Naive B cell (primary cell): ENCODE data around the gene JAM3. TPM values are rescaled to one million over a fixed set of nuclear protein-coding genes. Genes with fewer than 3 reads are reported as not detected.

ENCODE experiments used
- ATAC-seq, 2 donors: fragments of 150-1000 bp; cut with Tn5 transposase; 2 replicates each; pipeline ENCODE4 v1.10.0; 2021; ENCODE audit warnings: low read depth in 2 of 2, mild to moderate bottlenecking in 2 of 2, moderate library complexity in 2 of 2
- DNase-seq: peaks from one replicate; pipeline ENCODE4 v3.0.0; 2022
- H3K27ac Mint-ChIP-seq, 6 donors: one replicate each; pipeline ENCODE4 v1.8.0; 2020 to 2022; ENCODE audit warnings: mild to moderate bottlenecking in 6 of 6, mixed read lengths in 6 of 6, moderate library complexity in 5 of 6, inconsistent platforms in 2 of 6
- H3K27me3 Mint-ChIP-seq, 3 donors: one replicate each; pipeline ENCODE4 v1.8.0; 2021 to 2022; ENCODE audit warnings: mixed read lengths in 3 of 3, mild to moderate bottlenecking in 1 of 3
- H3K36me3 Mint-ChIP-seq, 2 donors: one replicate each; pipeline ENCODE4 v1.8.0; 2020 to 2022; ENCODE audit warnings: mixed read lengths in 2 of 2, inconsistent platforms in 1 of 2, mild to moderate bottlenecking in 1 of 2
- H3K4me1 Mint-ChIP-seq, 3 donors: one replicate each; pipeline ENCODE4 v1.8.0; 2020 to 2022; ENCODE audit warnings: mixed read lengths in 3 of 3, inconsistent platforms in 1 of 3, mild to moderate bottlenecking in 1 of 3, moderate library complexity in 1 of 3
- H3K4me3 Mint-ChIP-seq, 8 donors: one replicate each; pipeline ENCODE4 v1.8.0; 2020 to 2022; ENCODE audit warnings: mild to moderate bottlenecking in 8 of 8, mixed read lengths in 8 of 8, moderate library complexity in 8 of 8, inconsistent platforms in 2 of 8
- H3K9me3 Mint-ChIP-seq, 7 donors: one replicate each; pipeline ENCODE4 v1.8.0; 2020 to 2022; ENCODE audit warnings: mixed read lengths in 7 of 7, mild to moderate bottlenecking in 5 of 7, inconsistent platforms in 2 of 7, moderate library complexity in 1 of 7
- polyA plus RNA-seq, 6 donors: library from polyadenylated mRNA; unstranded; fragments of 300-500 nt; fragmentation: Illumina TruSeq; gene quantifications; one replicate each; pipeline ENCODE4 v1.2.3, GENCODE V29; 2021; ENCODE audit warnings: low read depth in 6 of 6

JAM3 gene
- polyA plus RNA-seq, 6 donors from 2014 or later: 5.3 to 10.6 (median 6.5) TPM

DNA sequence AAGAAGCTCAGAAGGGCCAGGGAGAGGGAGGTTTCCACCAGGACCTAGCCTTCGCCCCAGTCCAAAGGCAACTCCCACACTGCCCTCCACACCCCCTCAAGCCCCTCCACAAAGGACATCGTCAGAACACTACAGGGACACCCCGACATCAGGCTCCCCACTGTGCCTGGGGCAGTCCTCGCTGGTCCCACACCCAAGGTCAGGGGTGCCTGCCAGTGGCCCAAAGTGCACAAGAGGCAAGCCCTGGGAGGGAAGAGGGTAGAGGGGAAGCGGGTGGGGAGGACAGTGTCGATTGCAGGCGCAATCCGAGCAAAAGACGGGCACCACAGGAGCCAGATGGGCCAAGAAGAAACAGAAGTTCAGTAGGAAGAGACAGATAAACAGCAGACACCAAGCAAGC lies 35.6 kb upstream of the JAM3 start:
- Mint-ChIP-seq H3K9me3 (no peaks in the 10 kb centered on the region), H3K4me3 (peak overlapping the region in 4 of 8 donors; percentile 22 to 71 (median 38)), H3K27me3 (peaks cover 18 to 71% (median 59%) of the 10 kb centered on the region in 3 donors), H3K27ac (no peak overlapping the region), H3K4me1 (peaks cover 9 to 26% (median 21%) of the 10 kb centered on the region in 3 donors), H3K36me3 (no peaks in the 10 kb centered on the region)
- ATAC-seq (no peak), DNase-seq (no peak)

DNA sequence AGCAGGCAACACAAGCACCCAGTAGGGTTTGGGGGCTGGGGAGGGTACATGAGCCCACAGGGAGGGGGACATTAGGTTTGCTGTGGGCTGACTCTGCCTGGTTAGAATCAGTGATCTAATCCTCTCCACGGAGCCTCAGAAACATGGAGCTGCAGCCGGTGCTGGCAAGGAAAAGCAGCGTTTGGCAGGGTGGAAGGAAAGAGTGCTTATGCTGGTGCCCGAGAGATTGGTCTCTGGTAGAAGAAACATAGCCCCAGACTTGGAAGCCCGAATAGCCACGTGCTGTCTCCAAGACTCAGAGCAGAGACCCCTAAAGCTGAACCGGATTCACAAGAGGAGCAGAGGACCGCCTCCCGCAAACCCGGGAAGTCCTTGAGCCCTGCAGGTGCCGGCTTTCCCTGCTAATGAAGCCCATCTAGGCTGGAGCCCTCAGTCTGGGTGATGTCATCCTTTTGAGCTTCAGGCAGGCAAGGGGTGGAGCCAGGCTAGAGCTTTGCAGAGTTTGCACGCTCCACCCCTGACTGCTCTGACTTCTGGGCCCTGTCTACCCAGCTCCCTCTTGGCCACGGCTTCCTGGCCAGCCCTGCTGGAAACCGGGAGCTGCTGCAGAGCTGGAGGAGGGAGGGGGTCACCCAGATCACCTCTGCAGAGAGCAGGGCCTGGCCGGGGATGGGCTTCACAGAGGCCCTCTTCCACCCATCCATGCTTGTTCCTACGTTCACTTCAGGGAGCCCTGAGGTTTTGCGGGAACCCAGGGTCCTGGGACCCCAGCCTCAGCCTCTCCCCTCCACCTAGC lies 35.0 kb upstream of the JAM3 start:
- ATAC-seq: peak; percentile 33 to 58
- Mint-ChIP-seq H3K27me3 (peaks cover 18 to 65% (median 53%) of the 10 kb centered on the region in 3 donors), H3K4me1 (peaks cover 9 to 26% (median 21%) of the 10 kb centered on the region in 3 donors)

DNA sequence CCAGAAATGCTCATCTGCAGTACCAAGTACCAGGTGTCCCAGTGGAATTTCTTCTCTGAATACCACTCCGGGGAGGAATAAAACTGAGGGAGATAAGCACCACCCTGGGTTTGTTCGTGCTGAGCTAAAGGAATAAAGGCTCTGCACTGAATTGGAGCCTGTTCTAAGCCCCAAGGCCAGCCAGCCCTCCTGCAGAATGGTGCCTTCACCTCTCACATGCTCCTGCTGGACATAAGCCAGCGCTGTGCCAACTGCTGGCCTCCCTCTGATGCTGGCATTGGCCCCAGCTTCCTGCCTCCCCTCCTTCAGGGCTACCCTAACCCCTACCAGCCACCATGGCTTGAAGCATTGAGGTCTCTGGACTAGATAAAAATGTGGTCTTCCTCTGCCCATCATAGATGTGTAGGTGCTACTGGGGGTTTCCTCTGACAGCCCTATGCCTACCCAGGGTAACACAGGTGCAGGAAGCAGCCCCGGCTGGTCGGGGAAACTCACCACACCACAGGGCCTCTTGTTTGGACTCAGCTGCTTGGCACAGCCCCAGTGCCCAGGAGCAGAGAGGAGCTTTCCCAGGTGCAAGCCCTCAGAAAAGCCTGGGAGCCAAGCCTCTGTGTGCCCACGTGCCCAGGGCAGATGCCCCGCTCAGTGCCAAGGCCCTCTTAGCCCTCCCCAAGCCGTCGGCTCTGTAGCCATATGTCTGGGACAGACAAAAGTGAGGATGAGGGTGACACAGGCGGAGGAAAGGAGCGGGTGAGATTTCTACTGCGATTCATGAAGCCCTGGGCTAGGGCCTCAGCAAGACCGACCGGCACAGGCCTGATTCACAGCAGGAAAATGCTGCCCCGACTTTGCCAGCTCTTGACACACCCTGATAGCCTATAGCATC lies 34.1 kb upstream of the JAM3 start:
- ATAC-seq (no peak), DNase-seq (no peak)
- Mint-ChIP-seq H3K27me3 (peaks cover 18 to 57% (median 44%) of the 10 kb centered on the region in 3 donors), H3K27ac (peak overlapping the region in 1 of 6 donors; percentile 75), H3K4me3 (peak overlapping the region in 6 of 8 donors; percentile 30 to 96 (median 92)), H3K36me3 (no peaks in the 10 kb centered on the region), H3K4me1 (peaks cover 9 to 26% (median 21%) of the 10 kb centered on the region in 3 donors), H3K9me3 (no peaks in the 10 kb centered on the region)

More for the DNA sequence above, 35.0 kb upstream of the JAM3 start:
- Mint-ChIP-seq H3K9me3 (no peaks in the 10 kb centered on the region), H3K4me3 (peak overlapping the region in 3 of 8 donors; percentile 22 to 71 (median 55)), H3K27ac (peak overlapping the region in 1 of 6 donors; percentile 54), H3K36me3 (no peaks in the 10 kb centered on the region)
- DNase-seq: no peak

DNA sequence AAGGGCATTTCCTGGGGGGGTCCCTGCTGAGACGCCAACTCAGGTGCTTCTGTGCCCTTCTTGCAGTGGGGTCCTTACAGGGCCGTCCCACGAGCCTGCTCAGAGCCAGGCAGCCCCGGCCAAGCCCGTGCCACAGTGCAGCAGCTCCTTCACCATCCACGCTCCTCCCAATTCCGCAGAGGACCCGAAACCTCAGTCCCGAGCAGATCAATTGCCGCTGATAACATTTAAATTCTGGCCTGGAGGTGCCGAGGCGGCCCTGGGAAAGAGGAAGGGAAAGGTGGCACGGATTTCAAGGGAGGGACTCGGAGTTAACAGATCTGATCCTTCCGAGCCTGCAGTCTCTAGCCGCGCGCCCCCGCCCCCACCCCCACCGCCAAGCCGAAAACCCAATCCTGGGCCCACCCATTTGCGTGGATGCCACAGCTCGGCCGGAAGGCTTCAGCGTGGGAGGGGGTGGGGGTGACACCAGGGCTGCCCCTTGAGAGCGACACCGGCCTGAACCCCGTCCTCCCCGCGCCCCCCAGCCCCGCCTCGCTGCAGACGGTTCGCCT lies 32.3 kb upstream of the JAM3 start:
- H3K36me3 Mint-ChIP-seq: no peaks in the 10 kb centered on the region
- no peak for DNase-seq
- peak overlapping the region in 3 of 6 donors; percentile 32 to 82 (median 76) for H3K27ac Mint-ChIP-seq

DNA sequence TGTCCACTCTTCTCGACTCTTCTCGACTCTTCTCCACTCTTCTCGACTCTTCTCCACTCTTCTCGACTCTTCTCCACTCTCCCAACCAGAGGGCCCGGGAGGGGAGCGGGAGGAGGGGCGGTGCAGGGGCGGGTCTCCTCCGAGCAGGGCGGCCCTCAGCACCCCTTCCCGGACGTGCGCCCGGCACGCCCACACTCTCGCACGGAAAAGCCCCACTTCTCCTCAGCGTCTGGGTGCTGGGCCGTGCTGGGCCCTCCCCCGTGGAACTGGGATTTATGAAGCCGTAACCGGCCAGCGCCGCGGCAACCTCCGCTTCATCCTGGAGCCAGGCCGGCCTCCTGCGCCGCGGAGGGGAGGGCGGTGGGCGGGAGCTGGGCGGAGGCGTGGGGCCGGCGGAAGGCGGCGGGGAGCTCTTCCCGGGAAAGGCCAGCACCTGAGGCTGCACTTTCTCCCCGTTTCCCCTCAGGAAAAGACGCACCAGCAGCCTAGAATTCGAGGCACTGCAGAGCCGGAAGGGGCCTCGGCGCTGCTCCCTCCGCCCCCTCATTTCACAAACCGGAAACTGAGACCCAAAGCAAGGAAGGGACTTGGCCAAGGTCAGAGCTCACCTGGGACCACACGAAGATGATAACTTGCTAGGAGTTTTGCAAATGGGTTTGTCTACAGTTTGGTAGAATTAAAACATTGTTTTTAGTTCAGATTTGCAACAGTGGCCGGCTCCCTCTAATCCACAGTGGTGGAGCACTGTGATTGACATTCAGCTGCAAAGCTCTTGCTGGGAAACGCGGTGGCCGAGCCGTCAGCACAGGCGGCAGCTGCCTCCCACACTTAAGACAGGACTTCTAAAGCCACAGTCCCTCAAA lies 31.6 kb upstream of the JAM3 start:
- Mint-ChIP-seq H3K36me3 (no peaks in the 10 kb centered on the region), H3K9me3 (no peaks in the 10 kb centered on the region), H3K4me1 (peaks cover 9 to 24% (median 17%) of the 10 kb centered on the region in 3 donors), H3K27ac (peak overlapping the region in 5 of 6 donors; percentile 82 to 93 (median 84)), H3K27me3 (peaks cover 5 to 32% (median 20%) of the 10 kb centered on the region in 3 donors), H3K4me3 (peak overlapping the region; percentile 90 to 96 (median 95))
- DNase-seq (peak; percentile 32), ATAC-seq (peak; percentile 74 to 80)

More for the DNA sequence above, 32.3 kb upstream of the JAM3 start:
- Mint-ChIP-seq H3K27me3 (peaks cover 13 to 39% (median 27%) of the 10 kb centered on the region in 3 donors), H3K4me3 (peak overlapping the region; percentile 90 to 96 (median 95)), H3K4me1 (peaks cover 9 to 26% (median 21%) of the 10 kb centered on the region in 3 donors), H3K9me3 (no peaks in the 10 kb centered on the region)
- peak in 1 of 2 donors; percentile 20 for ATAC-seq

DNA sequence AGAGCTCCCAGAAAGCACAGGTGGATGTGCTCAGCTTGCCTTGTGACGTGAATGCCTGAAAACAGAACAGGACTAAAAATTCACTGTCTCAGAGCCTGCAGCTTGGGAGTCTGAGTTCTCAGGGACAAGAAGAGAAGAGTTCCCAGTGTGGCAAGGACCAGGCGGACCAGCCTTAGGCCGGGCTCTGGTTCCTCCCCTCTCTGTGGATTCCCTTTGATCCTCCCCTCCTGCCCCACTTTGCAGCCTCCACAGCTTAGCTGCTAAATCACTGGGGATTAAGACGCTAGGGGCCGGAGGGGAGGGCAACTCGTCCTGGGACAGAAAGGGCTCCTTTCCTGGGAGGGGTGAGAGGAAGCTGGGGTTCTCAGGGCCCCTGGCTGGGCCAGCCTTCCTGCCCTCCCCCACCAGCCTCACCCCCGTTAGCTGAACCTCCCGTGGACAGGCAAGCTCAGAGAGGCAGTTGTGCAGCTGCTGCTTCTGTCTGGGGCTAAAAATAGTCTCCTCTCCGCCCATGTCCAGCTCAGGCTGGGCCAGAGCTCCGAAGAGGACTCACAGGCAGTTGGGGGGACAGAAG lies 29.9 kb upstream of the JAM3 start:
- no peak for DNase-seq
- peak overlapping the region in 1 of 6 donors; percentile 77 for H3K27ac Mint-ChIP-seq
- ATAC-seq: no peak
- H3K9me3 Mint-ChIP-seq: no peaks in the 10 kb centered on the region
- no peaks in the 10 kb centered on the region for H3K36me3 Mint-ChIP-seq
- peaks cover 5 to 20% (median 8%) of the 10 kb centered on the region in 3 donors for H3K27me3 Mint-ChIP-seq
- peaks cover 9 to 15% (median 15%) of the 10 kb centered on the region in 3 donors for H3K4me1 Mint-ChIP-seq
- H3K4me3 Mint-ChIP-seq: peak overlapping the region in 5 of 8 donors; percentile 7 to 93 (median 37)

DNA sequence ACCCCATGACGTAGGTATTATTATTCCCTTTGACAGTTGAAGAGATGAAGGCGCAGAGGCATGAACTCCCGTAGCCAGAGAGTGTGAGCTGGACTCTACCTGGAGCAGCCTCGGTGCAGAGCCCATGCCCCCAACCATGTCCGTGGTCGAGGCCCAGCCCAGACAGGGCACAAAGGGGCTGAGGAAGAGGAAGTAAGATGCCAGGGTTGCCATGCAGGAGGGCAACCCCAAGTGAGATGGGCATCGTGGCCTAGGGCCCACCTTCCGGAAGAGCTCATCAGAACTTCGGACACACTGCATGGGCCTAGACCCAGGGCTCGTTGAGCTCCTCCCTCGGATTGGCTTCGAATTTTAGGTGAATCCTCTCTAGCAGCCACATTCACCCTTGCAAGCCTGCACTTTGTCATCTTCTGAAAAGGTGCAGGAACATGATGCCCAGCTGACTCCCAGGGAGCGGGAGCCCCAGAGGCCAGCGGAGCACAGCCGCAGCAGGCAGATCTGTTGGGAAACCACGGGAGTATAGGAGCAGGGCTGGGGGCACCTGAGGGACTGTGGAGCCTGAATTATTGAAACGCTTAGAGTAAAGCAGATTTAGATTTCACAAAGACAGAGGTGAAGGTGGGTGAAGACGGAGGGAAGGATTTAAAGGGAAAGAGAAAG lies 29.0 kb upstream of the JAM3 start:
- Mint-ChIP-seq H3K27ac (peak overlapping the region in 1 of 6 donors; percentile 53), H3K27me3 (peaks cover 8 to 14% (median 13%) of the 10 kb centered on the region in 3 donors), H3K9me3 (no peaks in the 10 kb centered on the region), H3K36me3 (no peaks in the 10 kb centered on the region), H3K4me3 (no peak overlapping the region), H3K4me1 (peaks cover 9 to 12% (median 11%) of the 10 kb centered on the region in 3 donors)
- DNase-seq (no peak), ATAC-seq (no peak)

DNA sequence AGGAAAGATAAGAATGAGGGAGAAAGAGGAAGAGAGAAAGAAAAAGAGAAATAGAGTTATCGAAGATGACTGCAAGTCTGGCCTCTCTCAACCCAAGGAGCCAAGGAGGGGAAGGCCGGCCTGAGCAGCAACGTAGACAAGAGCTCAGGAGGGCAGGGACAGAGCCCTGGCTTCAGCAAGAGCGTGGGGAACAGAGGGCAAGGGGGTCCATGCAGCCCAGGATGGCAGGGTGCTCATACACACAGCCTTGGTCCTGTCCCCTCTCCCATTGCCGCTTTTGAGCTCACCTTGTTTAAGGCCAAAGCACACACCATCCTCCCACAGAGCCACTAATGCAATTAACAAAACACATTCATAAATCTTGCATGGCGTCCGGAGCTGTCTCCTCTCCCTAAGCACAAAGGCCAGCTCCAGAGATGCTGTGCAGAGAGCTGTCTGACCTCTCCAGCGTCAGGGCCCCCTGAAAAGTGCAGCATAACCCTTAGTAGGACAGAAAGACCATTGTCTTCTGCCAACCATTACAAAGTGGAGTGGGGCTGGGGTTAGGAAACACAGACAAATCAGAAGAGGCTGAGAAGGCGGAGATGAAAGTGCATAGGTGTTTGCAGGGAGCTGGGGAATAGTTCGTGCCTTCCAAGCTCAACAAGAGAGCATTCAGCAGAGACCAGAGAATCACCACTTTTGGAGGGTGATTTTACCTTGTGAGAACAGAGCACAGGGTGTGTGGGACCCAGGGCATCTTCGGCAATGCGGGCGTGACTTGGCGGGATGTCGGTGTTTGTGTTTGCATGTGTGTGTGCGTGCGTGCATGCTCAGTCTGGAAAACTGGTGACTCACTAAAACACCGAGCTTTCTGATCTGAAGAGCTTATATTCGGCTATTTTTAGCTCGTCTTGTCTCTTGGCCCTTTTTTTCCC lies 28.2 kb upstream of the JAM3 start:
- Mint-ChIP-seq H3K27ac (peak overlapping the region in 2 of 6 donors; percentile 24 to 25), H3K4me1 (peaks cover 9 to 12% (median 11%) of the 10 kb centered on the region in 3 donors), H3K27me3 (peaks cover 10 to 18% (median 12%) of the 10 kb centered on the region in 3 donors), H3K36me3 (no peaks in the 10 kb centered on the region), H3K4me3 (peak overlapping the region in 1 of 8 donors; percentile 41), H3K9me3 (no peaks in the 10 kb centered on the region)
- no peak for DNase-seq
- no peak for ATAC-seq

DNA sequence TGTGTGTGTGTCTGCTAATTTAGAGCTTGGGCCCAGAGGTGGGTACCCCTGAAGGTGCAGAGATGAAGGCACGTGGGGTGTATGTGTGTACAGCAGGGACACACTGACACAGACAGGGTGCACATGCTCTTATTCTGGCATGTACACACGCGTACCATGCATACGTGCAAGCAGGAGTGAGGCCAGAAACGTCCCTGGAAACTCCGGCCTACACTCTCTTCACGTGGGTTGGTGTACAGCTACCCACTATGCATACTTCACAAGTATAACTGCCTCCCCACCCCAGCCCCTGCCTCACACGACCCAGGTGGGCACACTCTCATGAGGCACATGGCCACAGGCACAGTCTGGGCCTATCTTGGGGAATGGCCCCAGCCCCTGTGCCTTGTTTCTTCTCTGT lies 27.5 kb upstream of the JAM3 start:
- peak overlapping the region in 2 of 6 donors; percentile 6 to 78 for H3K27ac Mint-ChIP-seq
- no peak overlapping the region for H3K4me3 Mint-ChIP-seq
- H3K36me3 Mint-ChIP-seq: no peaks in the 10 kb centered on the region
- DNase-seq: no peak
- no peak for ATAC-seq
- H3K9me3 Mint-ChIP-seq: no peaks in the 10 kb centered on the region
- peaks cover 10 to 19% (median 12%) of the 10 kb centered on the region in 3 donors for H3K27me3 Mint-ChIP-seq
- peaks cover 8 to 9% (median 9%) of the 10 kb centered on the region in 3 donors for H3K4me1 Mint-ChIP-seq

DNA sequence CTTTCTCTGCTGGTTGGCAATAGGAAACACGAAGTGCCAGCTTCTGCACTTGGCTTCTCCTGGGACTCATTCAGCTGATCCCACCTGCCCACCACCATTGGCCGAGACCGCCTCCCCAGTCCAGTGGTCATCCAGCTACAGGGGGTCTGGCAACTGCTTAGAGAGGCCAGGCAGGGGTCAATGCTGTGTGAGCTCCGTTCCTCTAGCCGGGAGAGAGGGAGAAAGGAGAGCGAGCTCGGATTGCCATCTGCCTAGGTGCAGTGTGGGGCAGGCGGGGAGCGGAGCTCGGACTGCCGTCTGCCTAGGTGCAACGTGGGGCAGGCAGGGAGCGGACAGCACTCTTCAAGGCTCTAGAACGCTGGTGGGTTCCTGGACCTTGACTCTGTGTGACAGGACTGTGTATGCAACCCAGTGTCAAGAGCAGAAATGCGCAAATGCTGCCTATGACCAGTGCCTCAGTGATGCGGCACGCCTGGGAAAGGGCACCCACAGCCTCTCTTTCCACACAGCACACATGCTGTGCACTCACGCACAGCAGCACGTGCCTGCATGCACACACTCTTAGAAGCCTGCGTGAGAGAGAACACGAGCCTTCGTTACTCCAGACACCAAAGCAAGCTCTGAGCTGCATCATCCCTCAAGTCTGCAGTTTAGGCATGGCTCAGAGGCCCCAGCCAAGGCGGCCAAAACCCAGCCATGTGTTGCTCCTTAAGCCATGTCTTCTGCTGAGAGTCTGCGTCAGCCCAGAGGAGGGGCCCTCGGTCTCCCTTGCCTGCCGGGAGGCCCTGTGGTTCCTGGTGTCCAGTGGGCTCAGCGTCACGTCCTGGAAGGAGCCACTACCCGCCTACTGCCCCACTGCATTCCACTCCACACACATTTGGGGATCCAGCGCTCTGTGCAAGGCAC lies 26.8 kb upstream of the JAM3 start:
- Mint-ChIP-seq H3K27ac (peak overlapping the region in 1 of 6 donors; percentile 78), H3K36me3 (no peaks in the 10 kb centered on the region), H3K4me3 (no peak overlapping the region), H3K4me1 (peaks cover 7 to 9% (median 8%) of the 10 kb centered on the region in 3 donors), H3K27me3 (peaks cover 15 to 26% (median 16%) of the 10 kb centered on the region in 3 donors), H3K9me3 (no peaks in the 10 kb centered on the region)
- DNase-seq: no peak
- no peak for ATAC-seq
